GM21367 (cell line): ENCODE measurements around the gene MTUS2.

Experiments used
- ATAC-seq: cut with Tn5 transposase; IDR thresholded peaks from one replicate; pipeline ENCODE4 v1.9.1; 2021; ENCODE audit not compliant: unreplicated experiment

MTUS2 gene

DNA sequence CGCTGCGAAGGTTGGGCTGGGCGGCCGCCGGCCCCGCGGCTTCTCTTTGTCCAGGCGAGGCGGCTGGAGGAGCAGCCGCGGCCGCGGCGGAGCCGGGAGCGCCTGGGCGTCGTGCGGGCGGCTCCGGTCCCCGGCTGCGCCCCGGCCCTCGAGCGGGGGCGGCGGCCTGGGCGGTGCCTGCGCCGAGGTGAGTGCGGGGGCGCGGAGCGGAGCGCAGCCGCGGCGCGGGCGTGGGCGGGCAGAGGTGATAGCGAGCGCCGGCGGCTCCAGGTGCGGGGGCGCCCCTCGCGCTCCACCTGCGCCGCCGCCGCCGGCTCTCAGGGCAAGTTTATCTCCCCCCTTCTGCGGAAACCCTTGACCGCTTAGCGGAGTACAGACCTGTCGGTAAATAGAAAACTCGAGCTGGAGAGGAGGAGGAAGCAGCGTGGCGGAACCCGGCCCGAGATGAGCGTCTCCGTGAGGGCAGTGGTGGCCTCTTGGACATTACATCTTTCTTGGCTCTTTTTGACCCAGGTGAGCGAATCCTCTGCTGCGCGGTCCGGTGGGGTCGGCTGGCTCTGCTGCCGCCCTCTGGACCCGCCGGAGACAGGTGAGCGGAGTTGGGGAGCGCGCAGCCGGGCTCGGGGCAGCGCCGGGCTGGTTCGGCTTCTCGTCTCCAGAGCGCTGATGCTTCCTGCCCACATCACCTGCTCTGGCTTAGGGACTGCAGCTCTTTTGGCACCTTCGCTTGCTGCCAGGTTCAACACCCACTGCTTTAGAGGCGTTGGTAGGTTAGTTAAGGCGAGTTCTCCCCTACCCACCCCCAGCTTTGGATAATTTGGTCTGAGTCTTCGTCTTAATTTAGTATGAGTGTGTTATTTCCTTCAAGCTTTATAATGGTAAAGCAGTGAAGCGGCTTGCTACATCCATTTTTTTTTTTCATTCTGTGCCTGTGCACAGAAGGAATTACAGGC, at the start of gene MTUS2:
MTUS2 (plus strand) TSS at position 241 of the 953 bp plus-strand sequence.
- ATAC-seq, result no peak

DNA sequence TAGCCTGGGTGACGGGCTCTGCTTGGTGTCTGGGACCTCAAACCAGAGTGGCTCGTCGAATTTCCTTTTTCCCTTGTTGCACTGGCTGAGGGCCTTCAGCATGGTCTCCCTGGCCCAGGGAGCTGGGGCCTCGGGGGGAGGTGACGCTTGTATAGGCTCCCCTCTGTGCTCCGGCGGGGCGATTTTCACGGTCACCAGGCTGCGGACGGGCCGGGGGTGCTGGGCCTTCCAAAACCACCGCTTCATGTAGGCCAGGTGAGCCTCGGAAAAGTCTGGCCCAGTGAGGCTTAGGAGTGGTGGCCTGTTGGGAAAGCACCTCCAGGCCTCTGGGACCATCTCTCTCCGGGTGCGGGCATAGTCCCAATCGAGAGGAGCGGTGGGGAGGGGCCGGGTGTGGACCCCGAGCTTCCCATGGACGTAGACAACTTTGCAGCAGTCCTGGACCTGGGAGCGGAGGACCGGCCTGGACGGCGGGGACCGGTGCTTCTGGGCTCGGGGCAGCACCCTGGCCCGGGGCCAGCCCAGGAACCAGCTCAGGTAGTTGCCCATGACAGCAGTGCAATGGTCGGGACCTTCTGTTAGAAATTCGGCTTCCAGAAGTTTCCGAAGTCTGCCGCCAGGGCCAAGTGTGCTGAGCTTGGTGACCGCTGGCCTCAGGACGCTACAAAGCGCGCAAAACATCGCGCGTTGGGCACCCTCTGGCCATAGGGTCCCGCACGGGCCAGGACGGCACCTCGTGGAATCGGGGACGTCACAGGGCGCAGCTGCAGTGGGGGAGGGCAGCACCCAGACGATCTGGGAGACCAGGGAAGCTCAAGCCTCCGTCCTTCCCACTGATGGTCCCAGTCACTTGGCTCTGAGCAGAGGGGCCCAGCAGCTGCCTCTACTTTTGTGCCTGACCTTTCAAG, 41.6 kb upstream of the MTUS2 start:
- ATAC-seq, result no peak

DNA sequence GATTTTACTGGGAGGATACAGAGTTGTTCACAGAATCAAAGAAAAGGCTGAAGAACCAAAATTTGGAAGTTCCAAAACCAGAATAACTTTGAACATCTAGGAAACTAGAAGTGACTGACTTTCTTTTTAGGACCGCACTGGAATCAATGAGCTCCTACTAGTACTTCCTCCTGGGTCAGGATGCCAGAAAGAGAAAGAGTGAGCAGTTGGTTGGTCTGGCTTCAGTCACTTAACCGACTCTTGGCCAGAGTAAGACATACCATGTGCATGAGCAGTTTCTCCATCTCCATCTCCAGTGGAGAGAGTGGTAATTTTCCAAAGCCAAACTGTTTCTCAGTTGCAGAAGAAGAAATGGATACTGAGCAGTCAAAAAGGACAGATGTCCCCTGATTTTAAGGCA, 27.1 kb upstream of the MTUS2 start:
- ATAC-seq, result no peak

DNA sequence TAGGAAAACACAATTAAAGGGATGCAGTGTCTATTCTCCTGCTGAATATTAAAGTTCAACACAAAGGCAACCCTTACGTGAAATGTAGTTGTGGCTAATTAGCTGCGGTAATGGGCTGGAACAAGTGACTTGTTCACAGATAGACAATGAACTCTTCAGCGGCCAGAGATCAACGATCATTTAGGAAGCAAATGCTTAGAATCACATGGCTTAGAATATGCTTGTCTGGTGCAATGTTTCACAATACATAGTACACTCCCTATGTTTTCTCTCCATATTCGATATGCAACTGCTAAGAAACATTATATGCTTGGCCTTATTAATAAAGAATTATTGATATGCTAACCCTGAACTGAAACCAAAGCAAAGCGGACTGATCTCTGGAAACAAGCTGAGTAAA, 25.7 kb upstream of the MTUS2 start:
- ATAC-seq, result no peak

DNA sequence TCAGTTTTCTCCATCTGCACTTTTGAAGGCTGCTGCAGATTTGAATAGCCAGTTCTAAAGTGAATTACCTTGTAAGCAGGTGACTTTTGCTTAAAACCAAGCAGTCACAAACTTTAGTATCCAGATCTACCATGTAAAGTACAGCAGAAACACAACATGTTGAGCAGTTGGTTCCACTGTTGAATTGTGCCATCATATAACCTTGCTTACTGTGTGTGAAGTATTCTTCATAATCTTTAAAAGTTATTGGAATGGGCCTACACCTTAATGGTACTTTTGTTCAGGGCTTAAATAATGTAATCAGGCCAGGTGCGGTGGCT, 23.2 kb upstream of the MTUS2 start:
- ATAC-seq, result no peak

DNA sequence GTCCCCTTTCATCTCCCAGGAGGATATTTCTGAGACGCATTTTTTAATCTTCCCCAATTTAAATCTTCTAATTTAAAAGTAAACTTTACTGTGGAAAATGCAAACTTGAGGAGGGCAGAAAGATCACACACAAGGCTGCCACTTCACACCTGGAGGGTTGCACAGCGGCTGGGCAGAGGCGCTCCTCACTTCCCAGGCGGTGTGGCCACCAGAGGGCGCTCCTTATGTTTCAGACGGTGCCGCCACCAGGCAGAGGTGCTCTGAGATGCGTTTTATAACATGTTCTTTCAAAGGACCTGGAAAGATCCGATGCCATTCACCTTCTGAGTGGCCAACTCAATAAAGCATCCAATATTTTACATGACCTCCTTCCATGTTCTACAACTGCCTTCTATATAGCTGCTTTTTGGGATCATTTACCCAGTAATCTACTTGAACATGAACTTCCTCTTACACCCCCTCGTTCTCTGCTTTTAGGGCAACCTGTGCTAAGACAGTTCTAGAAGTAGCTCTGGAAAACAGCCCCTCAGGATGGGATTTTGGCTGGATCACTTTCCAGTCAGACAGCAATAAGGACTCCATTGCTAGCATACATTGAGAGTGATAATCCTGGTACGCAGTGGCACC, 14.8 kb upstream of the MTUS2 start:
- no peak for ATAC-seq

DNA sequence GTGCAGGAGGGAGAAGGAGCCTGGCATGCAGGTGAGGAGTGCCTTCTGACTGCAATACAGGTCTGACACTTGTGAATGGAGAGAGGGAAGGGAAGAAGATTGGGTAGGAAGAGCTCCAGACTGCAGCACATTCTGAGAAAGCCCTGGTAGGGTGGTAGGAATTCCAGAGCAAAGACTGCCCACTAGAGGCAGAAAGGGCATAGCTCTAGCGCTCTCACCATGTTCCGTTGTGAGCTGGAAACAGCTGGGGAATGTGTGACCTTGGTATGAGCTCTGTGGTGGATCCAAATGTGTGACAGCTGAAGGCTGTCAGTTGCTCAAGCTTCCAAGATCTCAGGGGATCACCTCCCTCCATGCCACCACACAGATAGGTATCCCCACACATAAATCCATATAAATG, 2.9 kb upstream of the MTUS2 start:
- no peak for ATAC-seq

DNA sequence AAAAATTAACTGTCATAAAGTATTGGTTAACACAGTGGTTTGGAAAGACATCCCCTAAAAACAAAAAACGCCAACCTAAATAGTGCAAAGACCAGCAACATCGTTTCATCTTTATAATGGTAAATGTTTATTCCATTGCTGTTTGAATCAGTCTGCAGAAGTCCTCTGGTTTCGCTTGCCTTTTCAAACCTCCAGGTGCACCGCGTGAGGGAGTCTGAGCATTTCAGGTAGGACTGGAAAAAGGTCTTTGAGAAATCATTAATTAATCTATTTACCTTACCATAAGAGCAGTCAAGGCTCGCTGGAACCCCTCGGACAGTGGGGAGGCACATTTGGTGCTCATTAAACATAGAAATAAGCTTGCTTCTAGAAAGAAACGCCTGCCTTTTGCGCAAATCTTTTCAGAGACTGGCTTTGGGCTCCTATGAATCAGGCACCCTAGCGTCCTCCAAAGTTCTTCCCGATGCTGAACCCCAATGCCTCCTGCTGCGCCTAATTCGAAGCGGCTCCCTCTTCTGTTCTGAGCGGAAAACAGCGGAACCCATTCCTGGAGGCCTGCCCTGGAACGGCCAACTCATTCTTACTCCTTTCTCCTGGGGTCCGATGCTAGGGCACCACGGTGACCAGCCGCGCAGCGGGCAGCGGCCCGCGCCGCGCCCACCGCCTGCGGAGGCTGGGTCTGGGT, 951 bp upstream of the MTUS2 start:
- no peak for ATAC-seq

DNA sequence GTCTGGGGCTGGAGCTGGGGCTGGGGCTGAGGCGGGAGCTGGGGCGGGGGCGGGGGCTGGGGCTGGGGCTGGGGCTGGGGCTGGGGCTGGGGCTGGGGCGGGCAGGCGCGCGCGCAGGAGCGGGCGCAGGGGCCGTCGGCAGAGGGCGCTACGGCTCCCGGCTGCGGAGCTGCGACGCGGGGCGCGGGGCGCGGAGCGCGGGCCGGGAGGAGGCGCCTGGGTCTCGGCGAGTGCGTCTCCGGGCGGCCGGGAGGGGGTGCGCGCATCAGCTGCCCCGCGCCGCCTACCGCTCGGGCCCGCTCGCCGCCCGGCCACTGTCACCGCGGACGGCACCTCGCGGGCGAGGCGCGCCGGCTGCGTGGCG, 422 bp upstream of the MTUS2 start:
- no peak for ATAC-seq

DNA sequence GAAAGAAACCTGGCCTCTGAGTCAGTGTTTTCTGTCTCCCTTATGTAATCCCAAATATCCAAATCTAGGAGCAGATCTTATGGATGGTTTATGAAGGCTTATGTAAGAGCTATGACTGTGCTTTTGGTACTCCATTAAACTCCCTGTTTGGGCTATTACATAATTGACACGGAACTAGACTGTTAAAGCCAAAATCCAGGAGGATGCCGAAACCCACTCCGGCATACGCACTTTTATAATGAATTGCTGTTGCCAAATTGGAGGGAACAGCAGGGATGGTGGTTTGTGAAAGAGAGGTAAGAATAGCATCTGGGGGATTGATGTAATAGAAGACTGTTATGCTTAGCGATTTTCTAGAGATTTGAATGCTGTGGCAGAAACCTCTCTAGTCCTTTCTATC, 2.0 kb downstream of the MTUS2 start:
- ATAC-seq, result no peak

DNA sequence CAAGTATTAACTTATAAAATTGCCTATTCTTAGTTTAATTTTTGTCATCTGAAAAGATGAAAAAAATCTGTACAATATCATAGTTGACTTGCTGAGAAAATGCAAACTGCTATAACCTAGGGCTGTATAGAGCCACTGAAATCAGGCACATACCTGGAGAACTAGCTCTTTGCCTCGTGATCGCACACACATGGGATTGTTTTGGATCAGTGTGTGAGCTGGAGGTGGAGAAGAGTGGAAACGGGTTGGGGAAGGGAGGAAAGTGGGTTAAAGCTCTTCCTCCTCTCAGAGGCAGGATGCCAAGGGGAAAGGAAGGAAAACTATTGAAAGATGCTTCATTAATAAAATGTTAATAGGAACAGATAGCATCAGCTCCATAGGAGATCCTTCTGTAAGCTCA, 2.7 kb downstream of the MTUS2 start:
- no peak for ATAC-seq

DNA sequence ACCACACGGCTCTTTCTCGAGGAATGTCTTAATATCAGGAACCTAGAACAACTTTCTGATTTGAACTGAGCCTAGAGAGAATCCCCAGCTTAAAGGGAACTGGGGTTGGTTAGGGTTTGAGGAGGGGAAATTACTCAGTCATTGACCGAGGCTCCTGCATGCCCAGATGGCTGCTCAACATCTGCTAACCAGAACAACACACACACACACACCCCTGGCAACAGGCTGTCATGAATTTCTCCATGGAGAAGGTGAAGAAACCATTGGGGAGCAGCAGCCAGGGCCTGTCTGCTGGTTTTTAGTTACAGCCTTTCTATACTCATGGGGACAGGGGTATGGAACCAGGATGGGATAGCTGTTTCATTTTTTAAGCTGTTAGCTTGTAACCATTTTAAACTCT, 5.2 kb downstream of the MTUS2 start:
- no peak for ATAC-seq

DNA sequence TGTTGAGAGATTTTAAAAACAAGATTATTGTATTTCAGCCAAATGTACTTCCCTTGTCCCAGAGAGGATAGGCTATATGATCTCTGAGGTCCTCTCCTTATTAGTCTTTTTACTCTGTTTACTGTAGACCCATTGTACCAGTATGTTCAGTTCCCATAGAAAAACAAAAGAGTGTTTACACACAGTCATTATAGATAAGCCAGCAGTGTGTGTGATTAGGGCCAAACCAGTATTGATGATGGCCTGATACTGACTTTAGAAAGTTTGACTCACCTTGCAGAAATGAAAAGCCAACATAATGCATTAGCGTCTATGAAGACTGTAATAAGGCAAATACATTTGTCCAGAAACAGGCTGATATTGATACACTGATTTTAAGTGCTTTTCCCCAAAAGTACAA, 6.2 kb downstream of the MTUS2 start:
- no peak for ATAC-seq

DNA sequence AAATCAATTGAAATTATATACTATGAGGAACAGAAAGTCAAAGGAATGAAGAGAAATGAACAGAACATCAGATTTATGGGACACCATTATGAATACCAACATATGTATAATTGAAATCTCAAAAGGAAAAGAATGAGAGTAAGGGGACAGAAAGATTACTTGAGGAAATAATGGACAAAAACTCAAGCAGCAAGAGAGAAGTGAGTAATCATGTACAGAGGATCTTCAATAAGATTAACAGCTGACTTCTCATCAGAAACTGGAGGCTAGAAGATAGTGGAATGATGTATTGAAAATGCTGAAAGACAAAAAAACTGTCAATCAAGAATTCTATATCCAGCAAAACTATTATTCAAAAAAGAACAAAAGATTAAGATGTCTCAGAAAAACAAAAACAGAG, 10.4 kb downstream of the MTUS2 start:
- ATAC-seq, result no peak

DNA sequence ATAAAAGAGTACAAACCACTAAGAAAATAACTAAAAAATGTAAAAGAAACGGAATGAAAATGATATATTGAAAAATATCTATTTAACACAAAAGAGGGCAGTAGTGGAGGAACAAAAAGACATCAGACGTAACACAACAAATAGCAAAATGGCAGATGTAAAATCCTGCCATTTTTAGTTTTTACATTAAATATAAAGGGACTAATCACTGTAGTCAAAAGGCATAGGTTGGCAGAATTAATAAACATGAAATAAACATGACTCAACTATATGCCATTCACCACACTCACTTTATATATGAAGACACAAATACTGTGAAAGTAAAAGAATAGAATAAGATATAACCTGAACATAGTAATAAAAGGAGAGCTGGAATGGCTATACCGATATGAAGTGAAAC, 11.0 kb downstream of the MTUS2 start:
- ATAC-seq, result no peak

DNA sequence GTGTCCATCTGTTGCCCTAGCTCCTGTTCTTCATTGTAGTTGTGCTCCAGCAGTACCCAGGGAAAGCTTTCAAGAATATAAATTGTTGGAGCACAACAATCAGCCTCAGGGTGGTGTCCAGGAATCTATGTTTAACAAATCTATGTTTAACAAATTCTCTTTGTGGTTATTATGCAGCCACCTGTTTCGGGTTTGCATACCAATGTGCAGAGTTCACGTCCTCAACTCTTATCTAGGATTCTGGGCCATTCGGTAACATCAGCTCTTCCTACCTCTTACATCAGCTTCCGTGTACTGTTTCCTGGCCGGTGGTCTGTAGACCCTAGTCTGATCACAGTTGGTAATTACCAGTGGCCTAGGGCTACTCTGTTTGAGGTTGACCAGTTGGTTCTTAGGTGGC, 17.0 kb downstream of the MTUS2 start:
- no peak for ATAC-seq

DNA sequence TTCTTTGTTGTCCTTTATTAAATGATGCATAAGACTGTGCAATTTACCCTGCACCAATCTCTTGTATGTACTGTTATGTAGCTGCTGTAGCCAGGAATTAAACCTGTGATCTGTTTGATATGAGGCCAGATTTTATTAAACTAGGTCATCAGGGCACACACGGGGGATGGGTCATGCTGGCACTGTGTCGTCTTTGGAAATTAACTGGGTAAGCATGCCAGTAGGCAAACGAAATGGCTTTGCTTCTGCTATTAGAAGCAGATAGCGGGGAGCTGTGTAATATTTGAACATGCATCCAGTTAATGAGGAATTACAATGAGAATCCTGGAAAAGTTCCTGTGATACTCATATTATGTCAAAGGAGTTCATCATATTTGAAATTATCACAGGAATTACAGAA, 23.5 kb downstream of the MTUS2 start:
- no peak for ATAC-seq

DNA sequence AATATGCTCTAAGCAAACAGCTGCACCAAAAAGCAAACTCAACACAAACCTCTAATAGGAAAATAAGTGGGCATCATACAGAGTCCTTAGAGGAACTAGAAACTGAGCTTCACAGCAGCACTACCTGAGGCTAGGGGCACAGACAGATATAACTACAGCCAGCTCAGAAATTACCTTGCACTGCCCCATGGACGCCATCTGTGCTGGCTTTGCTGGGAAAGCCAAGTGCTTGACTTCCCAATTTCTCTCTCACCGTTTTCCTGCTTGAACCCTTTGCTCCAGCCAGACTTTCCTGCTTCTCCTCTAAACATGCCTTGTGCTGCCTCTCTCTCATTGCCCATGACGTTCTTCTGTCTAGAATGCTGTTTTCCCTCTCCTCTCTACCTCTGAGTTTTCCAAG, 29.3 kb downstream of the MTUS2 start:
- no peak for ATAC-seq

DNA sequence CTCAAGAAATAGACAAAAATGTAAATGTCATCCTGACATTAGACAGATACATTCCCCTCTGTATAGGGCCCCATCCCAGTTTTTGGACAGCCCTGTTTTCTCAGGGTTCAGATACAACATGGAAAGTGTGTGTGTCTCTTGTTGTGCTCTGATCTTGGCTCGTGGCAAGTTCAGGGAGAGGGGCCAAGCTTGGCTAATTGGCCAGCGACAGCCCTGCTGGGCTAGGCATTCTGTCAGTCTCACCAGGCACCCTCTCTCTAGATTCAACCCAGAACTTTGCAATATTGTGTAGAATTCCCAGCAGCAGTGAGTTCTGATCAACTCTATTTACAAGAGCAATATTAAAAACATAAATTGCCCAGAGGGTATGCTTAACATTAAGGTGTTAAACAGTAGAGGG, 30.1 kb downstream of the MTUS2 start:
- no peak for ATAC-seq

DNA sequence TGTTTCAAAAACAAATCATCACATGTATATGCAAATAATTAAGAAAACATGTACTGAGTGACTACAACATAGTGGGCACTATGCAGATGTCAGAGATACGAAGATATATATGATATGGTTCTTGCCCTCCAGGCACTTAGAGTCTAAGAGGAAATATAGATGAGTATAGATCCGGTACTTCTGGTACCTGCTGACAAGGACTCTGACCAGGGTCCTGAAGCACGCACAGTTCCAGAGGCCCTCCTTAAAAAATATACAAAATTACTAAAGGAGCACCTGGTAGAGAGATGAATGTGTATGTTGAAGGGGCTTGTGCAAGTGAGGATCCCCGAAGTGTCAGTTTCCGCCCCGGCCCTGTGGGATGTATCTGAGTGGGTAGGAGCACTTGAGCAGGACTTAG, 31.3 kb downstream of the MTUS2 start:
- ATAC-seq, result no peak

DNA sequence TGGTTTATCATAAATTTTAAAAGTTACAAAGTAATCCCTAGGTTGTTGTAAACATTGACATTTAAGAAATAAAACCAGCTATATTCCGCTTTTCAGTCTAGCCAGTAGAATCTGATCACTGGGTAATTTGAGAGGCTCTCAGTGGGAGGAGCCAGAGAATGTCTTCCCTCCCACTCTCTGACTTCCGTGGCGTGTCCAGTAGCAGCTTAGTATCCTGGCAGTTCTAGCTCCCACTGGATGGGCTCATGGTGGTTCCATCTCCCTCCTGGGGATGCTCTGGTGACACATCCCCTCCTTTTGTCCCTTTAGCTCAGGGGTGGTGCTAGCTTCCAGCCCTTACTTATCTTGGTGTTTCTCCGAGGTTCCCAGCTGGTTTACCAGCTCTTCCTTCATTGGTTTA, 34.5 kb downstream of the MTUS2 start:
- no peak for ATAC-seq
